ENCODE results near the gene FAM234A.

Gene FAM234A

DNA sequence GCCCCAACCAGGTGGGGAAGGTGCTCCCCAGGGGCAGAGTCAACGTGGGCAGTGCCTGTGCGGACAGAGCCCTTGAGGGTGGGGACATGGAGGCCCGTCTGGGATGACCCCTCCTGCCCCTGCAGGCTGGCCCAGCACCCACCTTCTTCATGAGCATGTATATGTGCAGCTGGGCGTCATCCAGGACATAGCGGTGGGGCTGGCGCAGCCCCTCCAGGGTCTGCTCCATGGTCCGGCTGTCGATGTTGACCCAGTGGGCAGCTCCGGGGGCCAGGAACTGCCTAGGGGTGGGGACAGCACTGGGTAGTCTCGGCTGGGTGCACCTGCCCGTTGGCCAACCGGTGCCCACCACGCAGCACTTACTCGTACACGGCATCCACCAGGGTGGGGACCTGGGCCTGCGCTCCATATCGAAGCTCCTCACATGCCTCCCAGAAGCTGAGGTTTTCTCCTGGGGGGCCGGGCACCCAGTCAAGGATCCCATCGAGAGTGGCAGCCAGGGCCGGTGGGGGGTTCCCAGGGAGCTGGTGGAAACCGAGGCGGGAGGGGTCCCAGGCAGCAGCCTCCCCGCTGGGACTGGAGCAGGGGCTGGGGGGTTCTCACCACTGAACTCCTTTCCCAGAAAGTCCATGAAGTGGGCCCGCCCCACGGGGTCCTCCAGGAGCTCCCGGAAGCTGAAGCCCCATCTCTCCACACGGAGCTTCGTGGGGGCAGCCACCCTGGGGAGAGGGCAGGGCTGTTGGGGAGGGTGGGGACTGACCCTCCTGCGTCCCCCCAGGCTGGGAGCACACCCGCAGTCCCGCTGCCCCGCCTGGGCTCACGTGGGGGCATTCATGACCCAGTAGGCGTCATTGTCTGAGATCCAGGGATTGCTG is 36.0 kb downstream of the FAM234A start:
- no peak for DNase-seq (ENCODE audit: low read depth)
- no peak overlapping the region for H3K4me3 ChIP-seq (ENCODE audit: low read depth, low read length)
- TF ChIP-seq CTCF (IDR thresholded peaks at IDR 0.05; ENCODE audit: low read depth, low read length, missing control alignments), result no peak

GRCh38 chr16:272633-273546 is 38.3 kb downstream of the FAM234A start:
- TF ChIP-seq CTCF (IDR thresholded peaks at IDR 0.05; ENCODE audit: low read depth, low read length, missing control alignments), result no peak
- no peak for DNase-seq (ENCODE audit: low read depth)
- no peak overlapping the region for H3K4me3 ChIP-seq (ENCODE audit: low read depth, low read length)

- no peak for DNase-seq (ENCODE audit: low read depth)
- TF ChIP-seq CTCF (IDR thresholded peaks at IDR 0.05; ENCODE audit: low read depth, low read length, missing control alignments), result no peak
- no peak overlapping the region for H3K4me3 ChIP-seq (ENCODE audit: low read depth, low read length)
Observed at GRCh38 chr16:273547-274421, 39.2 kb downstream of the FAM234A start.

DNA sequence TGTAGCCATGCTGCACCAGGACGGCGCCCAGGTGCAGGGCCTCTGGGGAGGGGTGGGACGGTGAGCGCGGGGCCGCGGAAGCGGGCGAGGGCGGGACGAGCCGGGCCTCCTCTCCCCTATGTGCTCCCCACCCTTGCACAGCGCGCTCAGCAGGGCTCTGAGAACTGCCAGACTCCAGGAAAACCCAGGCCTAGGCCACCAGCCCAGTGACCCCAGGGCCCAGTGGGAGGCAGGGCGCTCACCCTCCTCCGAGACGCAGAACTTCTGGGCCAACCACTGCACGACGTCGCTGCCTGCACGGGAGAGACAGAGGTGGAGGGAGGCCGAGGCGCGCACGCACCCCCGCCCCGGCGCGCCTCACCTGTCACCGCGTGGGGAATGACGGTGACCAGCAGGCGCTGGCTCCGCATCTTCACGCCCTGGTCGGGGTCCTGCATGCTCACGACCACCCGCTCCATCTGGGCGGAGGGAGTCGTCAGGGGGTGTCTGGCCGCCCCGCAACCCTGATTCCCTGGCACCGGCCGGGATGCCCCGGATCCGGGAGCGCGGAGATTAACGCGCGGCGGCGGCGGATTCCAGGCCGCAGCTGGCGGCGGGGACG is 40.5 kb downstream of the FAM234A start:
- no peak overlapping the region for H3K4me3 ChIP-seq (ENCODE audit: low read depth, low read length)
- no peak for TF ChIP-seq CTCF (IDR thresholded peaks at IDR 0.05; ENCODE audit: low read depth, low read length, missing control alignments)
- DNase-seq (ENCODE audit: low read depth), result no peak

DNA sequence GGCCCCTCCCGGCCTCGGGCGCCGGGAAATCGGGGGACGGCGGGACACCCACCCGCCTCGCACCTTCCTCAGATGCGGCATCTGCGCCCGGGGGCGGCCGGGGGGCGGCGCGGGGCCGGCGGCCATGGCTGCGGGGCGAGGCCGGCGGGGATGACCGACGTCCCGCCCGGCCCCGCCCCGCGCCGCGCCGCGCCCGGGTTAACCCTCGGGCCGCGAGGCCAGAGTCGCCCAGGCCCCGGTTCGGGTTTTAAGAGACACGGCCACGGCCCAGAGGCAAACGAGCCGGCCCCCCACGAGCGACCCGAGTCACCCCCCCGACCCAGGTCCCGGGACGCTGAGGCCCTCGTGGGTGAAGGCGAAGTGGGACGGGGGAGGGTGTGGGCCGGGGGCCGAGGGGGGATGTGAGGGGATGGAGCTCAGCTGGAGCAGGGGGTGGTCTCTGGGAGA is 41.2 kb downstream of the FAM234A start, which contains the start of gene RGS11:
RGS11 (minus strand) TSS at position 159 of the 447 bp plus-strand sequence; CDS start at position 126, 33 bp downstream.
- no peak for TF ChIP-seq CTCF (IDR thresholded peaks at IDR 0.05; ENCODE audit: low read depth, low read length, missing control alignments)
- no peak for DNase-seq (ENCODE audit: low read depth)
- H3K4me3 ChIP-seq (ENCODE audit: low read depth, low read length), result no peak within 1 kb of the TSS
